ENCODE results near the gene ARHGAP42.

GRCh38 chr11:100705447-100705846 lies 18.4 kb downstream of the ARHGAP42 start:
- TF ChIP-seq EZH2 (IDR thresholded peaks at IDR 0.05; ENCODE audit: borderline replicate concordance, low read length), result no peak
- TF ChIP-seq CTCF (IDR thresholded peaks at IDR 0.05; ENCODE audit: low read length), result no peak

Data from OCI-LY1 (cell line).